ENCODE data around the gene MRS2.

Gene MRS2

DNA sequence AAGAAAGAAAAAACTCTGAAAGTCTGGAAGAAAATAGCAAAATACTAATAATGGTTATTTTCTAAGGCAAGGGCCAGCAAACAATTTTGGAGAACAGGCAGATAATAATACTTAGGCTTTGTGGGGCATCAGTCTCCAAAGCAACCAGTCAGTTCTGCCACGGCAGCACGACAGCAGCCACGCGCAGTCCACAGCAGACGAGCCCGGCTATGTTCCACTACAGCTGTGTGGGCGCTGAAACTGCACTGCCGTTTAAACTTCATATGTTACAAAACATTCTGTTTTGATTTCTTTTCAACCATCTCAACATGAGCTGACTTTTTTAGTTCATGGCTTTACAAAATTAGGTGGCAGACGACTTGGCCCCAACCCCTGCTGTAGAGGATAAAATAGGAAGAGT lies 29.9 kb downstream of the MRS2 start:
- no peak for DNase-seq

DNA sequence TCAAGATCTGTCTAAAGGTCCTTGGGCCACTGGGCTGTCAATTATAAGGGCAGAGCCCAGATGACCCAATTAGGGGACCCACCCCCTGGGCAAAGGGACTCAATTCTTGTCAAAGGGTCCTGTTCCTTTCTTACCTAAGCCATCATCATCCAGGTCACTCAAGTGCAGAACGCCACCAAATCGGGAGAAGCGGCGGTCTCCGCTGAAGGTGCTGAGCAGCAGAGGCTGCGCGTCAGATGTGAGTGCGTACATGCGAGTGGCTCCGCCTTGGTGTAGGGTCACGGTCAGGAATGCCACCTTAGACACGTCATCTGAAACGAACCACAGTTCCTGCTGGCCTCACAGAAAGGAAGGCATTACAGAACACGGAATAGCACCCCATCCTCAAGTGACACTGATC lies 34.2 kb downstream of the MRS2 start:
- DNase-seq, result no peak

DNA sequence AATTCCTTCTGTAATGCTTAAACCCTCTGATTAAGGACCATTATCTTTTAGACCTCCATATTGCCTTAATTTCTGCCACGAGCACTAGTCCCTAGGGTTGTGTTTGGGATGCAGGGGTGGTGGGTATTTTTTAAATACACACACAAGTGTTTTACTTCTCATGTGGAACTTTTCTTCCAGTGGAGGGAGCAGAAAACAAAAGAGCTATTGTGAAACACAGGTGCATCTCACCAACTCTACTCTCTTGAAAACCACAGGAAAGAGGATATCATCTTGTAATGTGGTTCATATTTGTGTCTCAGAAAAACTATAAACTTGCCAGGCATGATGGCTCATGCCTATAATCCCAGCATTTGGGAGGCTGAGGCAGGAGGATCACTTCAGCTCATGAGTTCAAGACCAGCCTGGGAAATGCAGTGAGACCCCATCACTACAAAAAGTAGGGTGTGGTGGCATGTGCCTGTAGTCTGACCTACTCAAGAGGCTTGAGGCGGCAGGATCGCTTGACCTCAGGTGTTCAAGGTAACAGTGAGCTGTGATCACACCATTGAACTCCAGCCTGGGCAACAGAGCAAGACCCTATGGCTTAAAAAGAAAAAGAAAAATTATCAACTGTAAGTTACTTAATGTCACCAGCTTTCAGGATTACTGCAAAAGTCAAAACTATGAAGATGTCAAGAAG lies 37.3 kb downstream of the MRS2 start:
- no peak for DNase-seq

DNA sequence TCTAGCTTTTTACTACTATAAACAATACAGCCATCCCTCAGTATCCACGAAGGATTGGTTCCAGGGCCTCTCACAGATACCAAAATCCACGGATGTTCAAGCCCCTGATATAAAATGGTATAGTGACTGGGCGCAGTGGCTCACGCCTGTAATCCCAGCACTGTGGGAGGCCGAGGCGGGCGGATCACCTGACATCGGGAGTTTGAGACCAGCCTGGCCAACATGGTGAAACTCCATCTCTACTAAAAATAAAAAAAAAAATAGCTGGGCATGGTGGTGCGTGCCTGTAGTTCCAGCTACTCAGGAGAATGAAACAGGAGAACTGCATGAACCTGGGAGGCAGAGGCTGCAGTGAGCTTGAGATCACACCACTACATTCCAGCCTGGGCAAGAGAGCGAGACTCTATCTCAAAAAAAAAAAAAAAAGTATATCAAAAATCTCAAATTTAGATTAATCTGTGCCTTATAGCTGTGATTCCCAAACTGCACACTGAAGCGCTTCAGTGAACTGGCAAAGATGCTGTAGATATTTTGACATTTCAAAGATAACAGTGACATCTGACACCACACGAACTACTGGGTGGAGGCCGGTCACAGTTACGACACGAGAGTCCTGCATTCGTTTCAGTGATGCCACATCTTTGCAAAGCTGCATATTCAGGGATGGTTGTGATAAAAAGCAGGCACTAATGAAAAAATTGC lies 38.3 kb downstream of the MRS2 start:
- no peak for DNase-seq

DNA sequence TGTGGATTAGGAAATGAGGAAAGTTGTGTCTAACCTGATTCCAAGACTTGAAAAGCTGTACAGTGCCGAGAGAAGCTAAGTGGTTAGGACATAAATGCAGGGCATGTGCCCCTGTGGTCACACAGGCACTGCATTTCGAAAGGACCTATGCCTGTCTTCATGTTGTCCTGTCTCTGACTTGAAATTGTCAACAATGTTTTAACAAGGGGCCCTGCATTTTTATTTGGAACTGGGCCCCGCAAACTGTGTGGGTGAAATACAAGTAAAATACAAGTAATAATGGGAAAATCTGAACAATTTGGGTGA lies 38.8 kb downstream of the MRS2 start:
- no peak for DNase-seq

DNA sequence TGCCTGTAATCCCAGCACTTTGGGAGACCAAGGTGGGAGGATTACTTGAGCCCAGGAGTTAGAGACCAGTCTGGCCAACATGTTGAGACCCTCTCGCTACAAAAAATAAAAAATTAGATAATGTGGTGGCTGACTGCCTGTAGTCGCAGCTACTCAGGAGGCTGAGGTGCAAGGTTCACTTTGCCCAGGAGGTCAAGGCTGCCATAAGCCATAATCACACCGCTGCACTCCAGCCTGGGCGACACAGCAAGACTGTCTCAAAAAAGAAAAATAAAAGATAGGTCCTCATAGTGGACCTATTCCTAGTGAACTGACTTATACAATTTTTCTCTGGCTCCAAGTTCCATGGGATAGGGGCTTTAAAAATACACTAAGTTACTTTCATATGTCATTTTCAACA lies 41.9 kb downstream of the MRS2 start:
- DNase-seq, result no peak

DNA sequence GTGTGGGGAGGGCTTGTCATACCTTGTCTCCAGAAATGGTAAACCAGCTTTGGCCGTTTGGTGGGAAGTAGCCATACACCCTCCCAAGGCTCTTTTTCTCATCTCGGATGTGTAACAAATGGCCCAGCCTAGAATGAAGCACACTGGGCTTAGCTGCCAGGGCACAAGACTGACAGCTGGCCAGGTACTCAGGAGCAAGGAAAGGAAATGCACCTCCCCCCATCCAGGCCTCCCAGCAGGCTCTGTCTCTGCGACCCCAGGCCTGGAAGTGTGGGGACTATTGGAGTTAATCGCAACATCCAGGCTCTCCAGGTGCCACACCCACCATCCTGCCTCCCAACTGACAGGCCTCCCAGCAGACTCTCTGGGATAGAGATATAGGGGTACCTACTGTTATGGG lies 43.0 kb downstream of the MRS2 start:
- no peak for DNase-seq

DNA sequence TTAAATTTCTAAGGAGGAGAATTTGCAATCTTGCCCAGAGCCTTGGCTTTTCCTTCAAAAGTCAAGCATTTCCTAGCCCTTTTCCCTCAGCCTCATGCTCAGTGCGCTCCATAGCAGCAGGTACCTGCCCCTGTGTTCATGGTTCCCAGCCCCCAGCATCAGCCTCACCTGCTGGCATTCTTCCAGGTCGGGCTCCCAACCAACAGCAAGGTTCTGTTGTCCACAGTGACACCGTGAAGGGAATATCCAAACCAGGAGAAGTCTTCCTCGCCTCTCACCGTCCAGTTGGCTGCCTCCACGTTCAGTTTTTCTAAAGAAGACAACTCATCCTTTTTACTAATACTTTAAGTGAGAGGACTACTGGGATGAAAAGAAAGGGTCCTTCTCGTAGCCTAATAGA lies 43.9 kb downstream of the MRS2 start:
- no peak for DNase-seq

DNA sequence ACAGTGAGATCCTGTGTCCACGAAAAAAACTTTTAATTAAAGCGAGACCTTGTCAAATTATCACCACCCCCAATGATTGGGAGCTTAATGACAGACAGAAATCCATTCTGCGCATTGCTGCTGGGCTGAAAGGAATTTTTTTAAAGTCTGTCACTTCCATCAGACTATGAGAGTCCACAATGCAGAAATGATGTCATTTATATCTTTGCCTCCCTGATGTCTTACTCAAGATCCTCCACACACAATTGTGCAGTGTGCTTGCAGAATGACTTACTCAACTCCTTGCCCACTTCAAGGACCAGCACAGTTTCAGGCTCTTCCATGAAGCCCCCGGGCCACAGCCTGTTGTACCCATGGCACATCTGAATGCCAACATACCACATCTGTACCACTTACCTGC lies 45.7 kb downstream of the MRS2 start:
- no peak for DNase-seq

DNA sequence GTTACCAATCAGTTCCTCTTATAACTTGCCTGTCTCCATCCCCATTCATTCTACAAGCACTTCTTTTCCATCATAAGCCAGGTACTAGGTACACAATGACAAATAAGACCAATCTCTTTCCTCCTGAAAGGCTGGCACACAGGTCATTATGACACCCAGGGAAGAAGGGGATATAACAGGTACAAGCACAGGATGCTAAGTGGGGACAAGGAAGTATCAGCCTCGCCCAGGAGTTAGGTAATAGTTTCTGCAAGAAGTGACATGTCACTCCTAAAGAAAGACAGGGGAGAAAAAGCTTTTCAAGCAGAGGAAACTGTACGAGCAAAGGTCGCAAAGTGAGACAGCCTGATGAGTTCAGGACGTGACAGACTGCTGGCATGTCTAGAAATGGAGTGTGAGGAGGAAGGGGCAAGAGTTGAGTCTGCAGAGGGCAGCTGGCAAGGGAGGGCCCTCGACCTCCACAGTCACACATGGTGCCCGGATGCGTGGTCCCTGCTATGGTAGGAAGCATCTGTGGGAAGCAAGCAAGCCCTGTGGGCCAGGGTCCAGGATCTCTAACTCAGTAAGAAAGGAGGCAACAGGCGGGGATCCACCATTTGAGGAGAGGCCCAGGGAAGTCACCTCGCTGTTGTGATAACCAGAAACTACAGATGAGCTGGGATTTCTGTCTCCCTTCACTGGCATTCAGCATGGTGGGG lies 46.2 kb downstream of the MRS2 start:
- DNase-seq, result no peak

DNA sequence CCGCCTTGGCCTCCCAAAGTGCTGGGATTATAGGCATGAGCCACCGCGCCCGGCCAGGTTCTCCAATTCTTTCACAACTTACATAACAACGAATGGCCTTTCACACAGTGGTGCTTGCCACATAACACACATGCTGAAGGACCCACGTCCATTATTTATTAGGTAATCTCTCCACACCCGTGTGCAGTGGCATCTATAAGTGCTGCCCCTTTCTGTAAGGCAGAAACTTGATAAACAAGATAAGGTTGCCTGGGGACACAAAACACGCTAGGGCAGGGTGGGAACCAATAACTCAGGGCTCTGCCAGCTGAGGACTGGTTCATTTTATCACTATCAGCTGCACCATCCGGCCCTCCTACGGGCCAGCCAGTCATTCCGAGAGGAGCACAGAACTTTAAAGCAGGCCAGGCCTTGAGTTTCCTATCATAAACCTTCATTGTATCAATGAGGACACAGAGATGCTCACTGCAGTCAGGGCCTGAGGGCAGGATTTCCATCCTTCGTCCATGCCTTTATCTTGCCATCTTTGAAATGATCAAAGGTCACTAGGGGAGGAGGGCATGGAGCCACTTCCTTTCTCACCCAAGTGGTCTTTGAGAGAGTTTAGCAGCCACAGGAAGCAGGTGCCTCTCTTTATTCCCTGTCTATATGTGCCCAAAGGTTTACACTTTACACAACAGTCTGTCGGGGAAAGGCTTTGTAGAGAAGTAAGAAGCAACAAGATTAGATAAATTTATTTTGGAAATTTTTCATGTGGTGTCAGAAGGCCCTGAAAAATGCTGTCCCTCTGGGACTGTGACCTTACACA lies 49.0 kb downstream of the MRS2 start:
- no peak for DNase-seq

DNA sequence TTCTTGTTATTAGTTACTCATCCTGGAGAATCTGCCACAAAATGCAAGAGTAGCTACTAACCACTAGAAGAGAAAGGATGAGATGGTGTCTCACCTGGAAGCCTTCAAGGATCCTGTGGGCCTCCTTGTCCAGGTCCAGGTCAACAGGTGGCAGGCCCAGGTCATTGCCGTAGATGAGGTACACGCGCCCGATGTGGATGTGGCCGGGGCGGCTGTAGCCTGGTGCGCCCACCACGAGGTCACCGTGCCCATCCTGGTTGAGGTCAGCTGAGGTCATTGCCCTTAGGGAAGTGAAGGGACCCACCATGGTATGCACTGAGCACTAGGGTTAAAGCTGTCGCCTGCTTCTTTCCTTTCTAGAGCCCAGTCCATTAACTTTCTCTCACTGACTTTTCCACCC lies 51.2 kb downstream of the MRS2 start:
- no peak for DNase-seq

DNA sequence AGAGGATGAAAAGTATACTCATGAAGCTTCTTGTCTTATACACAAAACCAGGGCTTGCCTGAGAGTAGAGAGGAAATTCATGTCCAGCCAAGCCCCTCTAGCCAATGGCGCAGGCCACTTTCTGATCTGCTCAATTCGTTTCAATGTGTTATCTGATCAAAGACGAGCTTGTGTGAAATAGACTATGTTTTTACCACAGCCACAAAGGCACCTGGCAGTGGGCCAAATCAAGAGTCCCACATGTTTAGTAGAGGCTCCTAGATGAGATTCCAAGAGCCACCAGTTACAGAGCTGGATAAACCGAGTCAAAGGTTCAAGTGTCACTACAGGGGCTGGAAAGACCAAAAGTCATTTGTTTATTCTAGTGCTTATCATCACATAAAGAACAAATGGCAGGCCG lies 51.7 kb downstream of the MRS2 start:
- DNase-seq, result no peak

DNA sequence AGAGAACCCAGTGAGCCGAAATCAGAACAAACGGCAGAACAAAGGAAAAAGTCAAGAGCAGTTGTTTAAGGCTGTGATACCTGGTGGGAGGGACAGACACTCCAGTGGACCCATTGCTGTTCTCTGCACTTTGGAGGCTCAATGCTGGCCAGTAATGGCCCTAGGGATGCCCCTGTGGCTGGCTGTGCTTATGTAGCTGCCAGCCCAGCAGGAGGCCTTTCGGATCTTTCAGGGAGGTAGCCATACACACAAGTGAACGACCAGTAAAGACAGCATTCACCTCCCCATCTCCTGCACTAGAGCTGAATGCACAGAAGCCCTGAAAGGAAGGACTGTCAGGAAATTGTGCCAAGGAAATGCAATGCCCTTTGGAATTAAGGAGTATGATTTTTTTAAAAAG lies 52.3 kb downstream of the MRS2 start:
- no peak for DNase-seq

DNA sequence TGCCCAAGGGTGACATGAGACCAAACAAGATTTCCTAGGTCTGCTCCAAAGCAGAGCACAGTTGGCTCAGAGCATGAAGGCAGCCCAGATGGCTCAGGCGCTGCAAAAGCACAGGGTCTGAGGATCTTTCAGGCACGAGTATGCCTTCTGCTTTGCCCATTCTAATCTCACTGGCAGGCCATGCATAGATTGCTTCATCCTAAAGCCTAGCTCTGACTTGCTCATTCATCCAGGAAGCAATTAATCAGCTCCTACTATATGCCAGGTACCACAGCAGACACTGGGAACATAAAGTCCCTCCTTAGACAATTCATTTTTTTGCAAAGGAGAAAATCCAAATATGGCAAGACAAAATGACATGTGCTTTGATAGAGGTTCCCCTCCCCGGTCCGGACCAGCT lies 55.4 kb downstream of the MRS2 start:
- DNase-seq, result no peak

DNA sequence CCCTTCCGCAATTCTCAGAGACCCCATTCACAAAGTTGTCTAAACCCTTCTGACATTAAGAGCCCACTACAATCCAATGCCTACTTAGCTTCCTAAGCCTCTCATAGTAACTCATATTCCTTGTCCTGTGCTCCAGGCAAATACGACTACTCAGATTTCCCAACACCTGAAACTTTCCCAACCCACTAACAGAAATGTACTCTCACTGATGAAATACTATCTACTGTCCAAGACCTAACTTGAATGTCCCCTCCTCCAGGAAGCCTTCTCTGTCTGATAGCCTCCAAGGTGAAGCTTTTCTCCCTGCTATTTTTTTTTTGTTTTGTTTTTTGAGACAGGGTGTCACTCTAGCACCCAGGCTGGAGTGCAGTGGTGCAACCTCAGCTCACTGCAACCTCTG lies 56.2 kb downstream of the MRS2 start:
- no peak for DNase-seq

DNA sequence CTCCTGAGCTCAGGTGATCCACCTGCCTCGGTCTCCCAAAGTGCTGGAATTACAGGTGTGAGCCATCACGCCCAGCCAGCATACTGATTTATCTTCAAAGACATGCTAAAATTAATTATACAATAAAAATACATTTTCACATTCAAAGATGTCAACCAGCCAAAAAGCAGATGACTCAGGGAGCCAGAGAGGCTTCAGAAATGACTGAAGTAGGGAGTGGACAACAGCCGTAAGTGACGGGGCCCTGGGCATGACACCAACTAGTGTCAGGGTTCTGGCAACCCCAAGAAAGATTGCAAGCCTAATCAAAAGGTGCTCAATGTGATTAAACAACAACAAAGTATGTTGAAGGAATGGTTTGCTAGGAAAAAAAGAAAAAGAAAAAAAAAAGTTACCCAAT lies 58.2 kb downstream of the MRS2 start:
- no peak for DNase-seq

DNA sequence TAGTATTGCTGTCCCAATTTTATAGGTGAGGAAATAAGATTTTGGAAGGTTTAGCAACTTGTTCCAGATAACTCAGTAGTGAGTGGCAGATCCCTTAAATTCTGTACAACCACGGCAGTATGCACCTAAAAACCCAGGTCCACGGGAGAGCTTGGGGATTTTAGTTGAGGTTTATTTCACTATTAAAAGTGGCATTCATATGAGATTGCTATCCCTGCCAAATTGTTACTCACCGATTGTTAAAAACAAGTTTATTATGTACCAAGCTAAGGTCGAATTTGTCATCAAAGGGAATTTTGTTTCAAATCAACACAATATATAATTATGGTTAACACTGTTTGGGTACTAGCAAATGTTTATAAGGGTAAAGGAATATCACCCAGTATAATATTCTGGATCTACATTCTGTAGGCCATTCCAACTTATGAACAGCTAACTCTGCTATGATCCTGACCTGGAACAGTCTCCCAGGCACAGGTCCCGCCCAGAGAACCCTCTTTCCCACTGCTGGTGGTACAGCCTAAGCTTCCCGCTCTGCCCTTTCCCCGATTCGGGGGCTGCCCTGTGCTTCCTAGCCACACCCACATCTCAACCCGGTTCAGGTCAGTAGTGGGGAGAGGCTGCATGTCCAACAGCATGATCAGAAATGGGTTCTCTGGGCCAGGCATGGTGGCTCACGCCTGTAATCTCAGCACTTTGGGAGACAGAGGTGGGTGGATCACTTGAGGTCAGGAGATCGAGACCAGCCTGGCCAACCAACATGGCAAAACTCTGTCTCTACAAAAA lies 61.7 kb downstream of the MRS2 start:
- DNase-seq, result no peak

DNA sequence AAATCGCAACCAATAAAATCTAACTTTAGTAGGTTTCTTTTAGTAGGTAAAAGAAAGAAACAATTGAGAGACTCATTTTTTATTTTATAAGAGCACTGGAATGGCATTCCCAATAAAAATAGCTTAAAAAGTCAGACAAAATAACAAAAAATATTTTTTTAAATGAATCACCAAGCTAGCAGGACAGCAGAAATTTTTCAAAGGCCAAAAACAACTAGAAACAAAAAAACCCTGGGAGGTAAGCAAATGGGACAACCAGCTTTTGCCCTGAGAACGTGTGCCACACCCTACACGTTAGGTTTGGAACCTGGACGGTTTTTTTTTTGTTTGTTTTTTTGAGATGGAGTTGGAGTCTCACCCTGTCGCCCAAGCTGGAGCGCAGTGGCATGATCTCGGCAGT lies 67.1 kb downstream of the MRS2 start:
- no peak for DNase-seq

DNA sequence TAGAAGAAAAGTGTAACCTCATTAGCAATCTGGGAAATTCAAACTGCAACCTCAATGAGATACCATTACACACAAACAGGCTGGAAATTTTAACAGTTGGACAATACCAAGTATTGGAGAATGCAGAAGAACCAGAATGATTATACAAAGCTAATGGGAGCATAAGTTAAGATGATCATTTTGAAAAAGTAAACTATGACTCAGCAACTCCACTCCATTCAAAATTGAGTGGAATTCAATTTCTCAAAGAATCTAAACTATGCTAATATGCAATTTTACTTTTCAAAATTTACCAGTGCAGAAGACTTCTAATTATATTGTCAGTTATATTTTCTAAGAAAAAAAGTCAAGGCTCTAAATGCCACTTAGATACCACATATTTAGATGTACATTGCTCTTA lies 69.4 kb downstream of the MRS2 start:
- DNase-seq, result no peak
